ENCODE measurements around the gene MX1.

Gene MX1

GRCh38 chr21:41500931-41501381 lies 74.9 kb downstream of the MX1 start:
- TF ChIP-seq, protein P1, sequence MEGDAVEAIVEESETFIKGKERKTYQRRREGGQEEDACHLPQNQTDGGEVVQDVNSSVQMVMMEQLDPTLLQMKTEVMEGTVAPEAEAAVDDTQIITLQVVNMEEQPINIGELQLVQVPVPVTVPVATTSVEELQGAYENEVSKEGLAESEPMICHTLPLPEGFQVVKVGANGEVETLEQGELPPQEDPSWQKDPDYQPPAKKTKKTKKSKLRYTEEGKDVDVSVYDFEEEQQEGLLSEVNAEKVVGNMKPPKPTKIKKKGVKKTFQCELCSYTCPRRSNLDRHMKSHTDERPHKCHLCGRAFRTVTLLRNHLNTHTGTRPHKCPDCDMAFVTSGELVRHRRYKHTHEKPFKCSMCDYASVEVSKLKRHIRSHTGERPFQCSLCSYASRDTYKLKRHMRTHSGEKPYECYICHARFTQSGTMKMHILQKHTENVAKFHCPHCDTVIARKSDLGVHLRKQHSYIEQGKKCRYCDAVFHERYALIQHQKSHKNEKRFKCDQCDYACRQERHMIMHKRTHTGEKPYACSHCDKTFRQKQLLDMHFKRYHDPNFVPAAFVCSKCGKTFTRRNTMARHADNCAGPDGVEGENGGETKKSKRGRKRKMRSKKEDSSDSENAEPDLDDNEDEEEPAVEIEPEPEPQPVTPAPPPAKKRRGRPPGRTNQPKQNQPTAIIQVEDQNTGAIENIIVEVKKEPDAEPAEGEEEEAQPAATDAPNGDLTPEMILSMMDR (IDR thresholded peaks at IDR 0.05; ENCODE audit: insufficient read depth, low read depth, low read length, missing control alignments), result no peak
- DNase-seq (ENCODE audit: low read depth), result no peak
- no peak overlapping the region for H3K4me3 ChIP-seq (ENCODE audit: low read depth, low read length)

- DNase-seq (ENCODE audit: low read depth), result no peak
Measured at GRCh38 chr21:41501919-41502318, 75.9 kb downstream of the MX1 start.

DNA sequence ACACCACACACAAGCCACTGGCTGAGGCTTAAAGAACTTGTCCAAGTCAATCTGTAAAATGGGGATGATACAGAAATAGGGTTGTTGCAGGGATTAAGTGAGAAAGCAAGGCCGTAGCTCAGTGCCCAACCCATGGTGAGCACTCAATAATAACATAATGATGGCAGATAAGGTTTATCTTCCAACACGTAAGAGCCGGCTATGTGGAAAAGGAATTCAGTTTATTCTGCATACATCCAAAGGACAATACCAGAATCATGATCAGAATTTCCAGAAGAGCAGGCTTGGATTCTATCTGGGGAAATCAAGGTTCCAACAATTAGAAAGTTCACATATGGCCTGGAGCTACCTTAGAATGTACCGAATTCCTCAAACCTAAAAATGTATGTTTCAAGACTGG lies 77.3 kb downstream of the MX1 start:
- no peak for DNase-seq (ENCODE audit: low read depth)
- TF ChIP-seq, protein P1 (IDR thresholded peaks at IDR 0.05; ENCODE audit: insufficient read depth, low read depth, low read length, missing control alignments), result no peak
- no peak overlapping the region for H3K4me3 ChIP-seq (ENCODE audit: low read depth, low read length)

More at GRCh38 chr21:41501919-41502318, 75.9 kb downstream of the MX1 start:
- H3K4me3 ChIP-seq (ENCODE audit: low read depth, low read length), result no peak overlapping the region
- TF ChIP-seq, protein P1 (IDR thresholded peaks at IDR 0.05; ENCODE audit: insufficient read depth, low read depth, low read length, missing control alignments), result no peak

DNA sequence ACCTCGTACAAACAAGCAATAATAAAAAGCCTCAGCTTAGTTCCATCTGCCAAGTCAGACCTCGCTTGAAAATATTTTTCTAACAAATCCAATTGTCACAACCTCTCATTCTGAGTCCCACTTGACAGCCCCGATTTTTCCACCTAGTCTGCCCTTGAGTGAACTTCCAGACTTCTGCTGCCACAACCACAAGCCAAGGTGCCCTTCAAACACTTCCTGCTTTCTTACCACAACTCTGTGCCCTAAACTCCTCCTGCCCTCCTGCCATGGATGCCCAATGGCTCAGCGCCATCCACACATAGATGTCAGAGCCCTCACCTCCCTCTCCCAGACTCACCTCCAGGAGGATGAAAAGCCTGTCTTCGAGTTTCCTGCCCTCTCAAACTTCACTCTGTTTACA lies 78.0 kb downstream of the MX1 start:
- DNase-seq (ENCODE audit: low read depth), result no peak
- TF ChIP-seq, protein P1 (IDR thresholded peaks at IDR 0.05; ENCODE audit: insufficient read depth, low read depth, low read length, missing control alignments), result no peak

DNA sequence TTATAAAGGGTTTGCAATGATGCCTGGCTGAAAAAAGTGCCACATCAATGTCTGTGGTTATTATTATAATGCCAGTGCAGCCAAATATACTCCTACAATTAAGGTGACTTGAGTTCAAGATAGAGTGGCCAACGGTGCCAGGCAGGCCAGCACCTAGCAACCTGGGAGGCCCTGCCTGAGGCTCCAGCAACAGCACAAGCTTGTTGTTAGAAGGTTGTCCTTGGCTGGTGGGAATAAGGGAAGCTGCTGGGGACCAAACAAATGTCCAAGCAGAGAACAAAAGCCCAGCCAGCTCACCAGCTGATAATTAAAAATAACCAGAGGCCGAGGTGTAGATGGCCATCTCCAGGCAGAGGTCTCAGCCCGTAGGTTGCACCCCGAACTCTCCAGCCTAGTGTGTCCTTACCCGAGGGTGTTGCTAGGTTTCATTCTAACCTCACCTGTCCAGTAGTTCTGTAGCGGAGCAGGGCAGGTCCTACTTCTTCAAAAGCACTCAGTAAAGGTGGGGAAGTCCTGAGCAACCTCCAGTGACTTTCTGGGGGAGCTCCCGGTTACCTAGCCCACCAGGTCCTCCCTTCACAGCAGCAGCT lies 80.1 kb downstream of the MX1 start:
- H3K4me3 ChIP-seq (ENCODE audit: low read depth, low read length), result no peak overlapping the region
- no peak for DNase-seq (ENCODE audit: low read depth)
- TF ChIP-seq, protein P1 (IDR thresholded peaks at IDR 0.05; ENCODE audit: insufficient read depth, low read depth, low read length, missing control alignments), result no peak

More for the DNA sequence above, 78.0 kb downstream of the MX1 start:
- H3K4me3 ChIP-seq (ENCODE audit: low read depth, low read length), result no peak overlapping the region

GRCh38 chr21:41506611-41507520 lies 80.8 kb downstream of the MX1 start:
- TF ChIP-seq, protein P1 (IDR thresholded peaks at IDR 0.05; ENCODE audit: insufficient read depth, low read depth, low read length, missing control alignments), result no peak
- no peak overlapping the region for H3K4me3 ChIP-seq (ENCODE audit: low read depth, low read length)

More at GRCh38 chr21:41506611-41507520, 80.8 kb downstream of the MX1 start:
- DNase-seq (ENCODE audit: low read depth), result no peak
